Measurements from ENCODE around the gene TMPRSS3. TPM values are rescaled to one million over a fixed set of nuclear protein-coding genes. Genes with fewer than 3 reads are reported as not detected.

Gene TMPRSS3
- total RNA-seq, 4 donors from 2014 or later, result 0.68 to 1.3 TPM; not detected in 2

- WGBS, 2 donors (ENCODE audit: low coverage in 1 of 2), result 72 to 89% methylated on average over 4 to 6 of the region's 6 CpGs
- TF ChIP-seq POLR2AphosphoS5 (IDR thresholded peaks at IDR 0.05) (no peak), POLR2A (IDR thresholded peaks at IDR 0.05) (no peak), EP300 (IDR thresholded peaks at IDR 0.05; ENCODE audit: low read depth) (no peak)
- TF ChIP-seq, protein P1, sequence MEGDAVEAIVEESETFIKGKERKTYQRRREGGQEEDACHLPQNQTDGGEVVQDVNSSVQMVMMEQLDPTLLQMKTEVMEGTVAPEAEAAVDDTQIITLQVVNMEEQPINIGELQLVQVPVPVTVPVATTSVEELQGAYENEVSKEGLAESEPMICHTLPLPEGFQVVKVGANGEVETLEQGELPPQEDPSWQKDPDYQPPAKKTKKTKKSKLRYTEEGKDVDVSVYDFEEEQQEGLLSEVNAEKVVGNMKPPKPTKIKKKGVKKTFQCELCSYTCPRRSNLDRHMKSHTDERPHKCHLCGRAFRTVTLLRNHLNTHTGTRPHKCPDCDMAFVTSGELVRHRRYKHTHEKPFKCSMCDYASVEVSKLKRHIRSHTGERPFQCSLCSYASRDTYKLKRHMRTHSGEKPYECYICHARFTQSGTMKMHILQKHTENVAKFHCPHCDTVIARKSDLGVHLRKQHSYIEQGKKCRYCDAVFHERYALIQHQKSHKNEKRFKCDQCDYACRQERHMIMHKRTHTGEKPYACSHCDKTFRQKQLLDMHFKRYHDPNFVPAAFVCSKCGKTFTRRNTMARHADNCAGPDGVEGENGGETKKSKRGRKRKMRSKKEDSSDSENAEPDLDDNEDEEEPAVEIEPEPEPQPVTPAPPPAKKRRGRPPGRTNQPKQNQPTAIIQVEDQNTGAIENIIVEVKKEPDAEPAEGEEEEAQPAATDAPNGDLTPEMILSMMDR (IDR thresholded peaks at IDR 0.05), result no peak
- Histone ChIP-seq H3K36me3 (no peaks in the 10 kb centered on the region), H3K4me1 (peaks cover 3 to 21% (median 6%) of the 10 kb centered on the region in 4 donors), H3K27me3 (no peaks in the 10 kb centered on the region), H3K27ac (no peak overlapping the region), H3K9me3 (no peaks in the 10 kb centered on the region), H3K4me3 (no peak overlapping the region)
- intact Hi-C loops (cut with DNase I; ENCODE audit: low total_unique reads), result no loop called here
- peak; percentile 2 for DNase-seq
- in situ Hi-C loops (cut with MboI; ENCODE audit: low pct_ligation_motif_present in 1 of 4, low pct_unique_long_range_greater_than_20kb in 1 of 4, low sequenced_read_pairs in 3 of 4), result loop anchor here in 1 of 4 donors (10.0 kb wide), 1 partner anchor 57 kb away; no protein-coding TSS in a partner anchor
Measured at GRCh38 chr21:42387843-42388340, 8.0 kb downstream of the TMPRSS3 start.

DNA sequence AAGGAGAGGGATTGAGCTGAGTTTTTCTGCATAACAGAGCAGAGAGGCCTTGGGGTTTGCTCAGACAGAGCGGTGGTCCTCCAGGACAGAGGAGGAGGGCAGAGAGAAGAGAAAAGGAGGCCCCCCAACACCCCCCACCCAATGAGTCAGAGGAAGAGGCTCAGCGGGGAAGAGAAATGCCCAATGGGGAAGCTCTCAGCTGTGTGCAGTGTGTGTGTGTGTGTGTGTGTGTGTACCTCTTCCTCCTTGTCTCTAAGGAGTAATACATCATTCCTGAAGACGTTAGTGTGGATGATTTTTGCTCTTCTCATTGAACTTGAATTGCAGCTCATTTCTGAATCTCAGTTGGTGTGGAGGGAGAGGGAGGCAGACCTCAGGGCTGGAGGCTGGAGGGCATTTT lies 8.7 kb downstream of the TMPRSS3 start:
- H3K27me3 ChIP-seq, result no peaks in the 10 kb centered on the region
- H3K4me3 ChIP-seq, result no peak overlapping the region
- peak; percentile 5 for DNase-seq
- H3K27ac ChIP-seq, result no peak overlapping the region
- TF ChIP-seq POLR2AphosphoS5 (IDR thresholded peaks at IDR 0.05) (no peak), POLR2A (IDR thresholded peaks at IDR 0.05) (no peak), EP300 (IDR thresholded peaks at IDR 0.05; ENCODE audit: low read depth) (no peak)
- TF ChIP-seq, protein P1 (IDR thresholded peaks at IDR 0.05), result no peak
- no peaks in the 10 kb centered on the region for H3K9me3 ChIP-seq
- 77% methylated on average over 3 of the region's 3 CpGs; no CpG with 5 or more reads in 1 of the 2 donors for WGBS, 2 donors (ENCODE audit: low coverage in 1 of 2)
- H3K4me1 ChIP-seq, result peaks cover 3 to 21% (median 6%) of the 10 kb centered on the region in 4 donors
- intact Hi-C loops (cut with DNase I; ENCODE audit: low total_unique reads) (no loop called here), in situ Hi-C loops (cut with MboI; ENCODE audit: low pct_ligation_motif_present in 1 of 4, low pct_unique_long_range_greater_than_20kb in 1 of 4, low sequenced_read_pairs in 3 of 4) (loop anchor here in 1 of 4 donors (10.0 kb wide), 1 partner anchor 58 kb away; no protein-coding TSS in a partner anchor)
- H3K36me3 ChIP-seq, result no peaks in the 10 kb centered on the region

DNA sequence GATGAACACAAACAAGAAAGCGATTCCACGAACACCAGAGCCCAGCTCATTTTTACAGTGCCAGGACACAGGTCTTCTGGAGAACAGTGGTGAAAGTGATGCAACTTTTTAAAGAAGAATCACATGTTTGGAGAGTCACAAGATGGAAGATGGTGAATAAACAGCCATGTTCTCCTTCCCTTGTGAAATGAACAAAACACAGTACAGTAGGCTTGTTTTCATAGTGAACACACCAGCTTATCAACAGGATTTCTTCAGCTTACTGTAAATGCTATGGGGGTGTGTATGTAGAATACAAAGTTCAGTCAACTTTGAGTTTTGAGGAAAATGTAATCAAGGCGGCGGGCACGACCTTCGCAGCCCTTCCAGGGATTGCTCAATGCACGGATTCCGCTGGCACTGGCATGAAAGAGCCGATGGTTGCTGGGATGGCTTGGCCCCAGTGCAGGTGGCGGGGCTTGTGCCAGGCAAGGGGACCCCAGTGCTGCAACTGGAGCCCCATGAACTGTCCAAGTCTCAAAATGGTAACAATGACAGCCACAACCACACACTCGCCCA lies 9.7 kb downstream of the TMPRSS3 start:
- TF ChIP-seq EP300 (IDR thresholded peaks at IDR 0.05; ENCODE audit: low read depth), result no peak
- TF ChIP-seq POLR2AphosphoS5 (IDR thresholded peaks at IDR 0.05), result no peak
- TF ChIP-seq POLR2A (IDR thresholded peaks at IDR 0.05), result no peak
- TF ChIP-seq, protein P1 (IDR thresholded peaks at IDR 0.05), result no peak
- Histone ChIP-seq H3K36me3 (no peaks in the 10 kb centered on the region), H3K9me3 (no peaks in the 10 kb centered on the region), H3K27ac (peak overlapping the region in 3 of 4 donors; percentile 31 to 56 (median 55)), H3K4me3 (no peak overlapping the region), H3K4me1 (peaks cover 3 to 21% (median 6%) of the 10 kb centered on the region in 4 donors), H3K27me3 (no peaks in the 10 kb centered on the region)
- in situ Hi-C loops (cut with MboI; ENCODE audit: low pct_ligation_motif_present in 1 of 4, low pct_unique_long_range_greater_than_20kb in 1 of 4, low sequenced_read_pairs in 3 of 4) (loop anchor here in 1 of 4 donors (10.0 kb wide), 1 partner anchor 59 kb away; no protein-coding TSS in a partner anchor), intact Hi-C loops (cut with DNase I; ENCODE audit: low total_unique reads) (no loop called here)
- DNase-seq, result peak; percentile 65
- WGBS, 2 donors (ENCODE audit: low coverage in 1 of 2), result 71% methylated on average over 11 of the region's 11 CpGs; no CpG with 5 or more reads in 1 of the 2 donors

GRCh38 chr21:42385619-42386018 lies 10.2 kb downstream of the TMPRSS3 start:
- no peaks in the 10 kb centered on the region for H3K36me3 ChIP-seq
- TF ChIP-seq, protein P1 (IDR thresholded peaks at IDR 0.05), result no peak
- TF ChIP-seq POLR2A (IDR thresholded peaks at IDR 0.05) (no peak), EP300 (IDR thresholded peaks at IDR 0.05; ENCODE audit: low read depth) (no peak), POLR2AphosphoS5 (IDR thresholded peaks at IDR 0.05) (no peak)
- intact Hi-C loops (cut with DNase I; ENCODE audit: low total_unique reads) (no loop called here), in situ Hi-C loops (cut with MboI; ENCODE audit: low pct_ligation_motif_present in 1 of 4, low pct_unique_long_range_greater_than_20kb in 1 of 4, low sequenced_read_pairs in 3 of 4) (loop anchor here in 1 of 4 donors (10.0 kb wide), 1 partner anchor 59 kb away; no protein-coding TSS in a partner anchor)
- peak overlapping the region in 3 of 4 donors; percentile 31 to 56 (median 55) for H3K27ac ChIP-seq
- H3K4me1 ChIP-seq, result peaks cover 3 to 21% (median 6%) of the 10 kb centered on the region in 4 donors
- WGBS, 2 donors (ENCODE audit: low coverage in 1 of 2), result 83% methylated on average over 5 of the region's 5 CpGs; no CpG with 5 or more reads in 1 of the 2 donors
- no peak overlapping the region for H3K4me3 ChIP-seq
- DNase-seq, result no peak
- no peaks in the 10 kb centered on the region for H3K9me3 ChIP-seq
- H3K27me3 ChIP-seq, result no peaks in the 10 kb centered on the region
